Measurements from ENCODE around the gene CLCA4. TPM values are rescaled to one million over a fixed set of nuclear protein-coding genes. Genes with fewer than 3 reads are reported as not detected.
A peak's percentile ranks its signal among the peaks of the same experiment; 100 is the strongest.
"Not testable (repeated sequence)": the region's sequence is repeated elsewhere in the genome, so short reads cannot be mapped to it uniquely, and the experiment has no call there.

The CLCA4 gene, protein sequence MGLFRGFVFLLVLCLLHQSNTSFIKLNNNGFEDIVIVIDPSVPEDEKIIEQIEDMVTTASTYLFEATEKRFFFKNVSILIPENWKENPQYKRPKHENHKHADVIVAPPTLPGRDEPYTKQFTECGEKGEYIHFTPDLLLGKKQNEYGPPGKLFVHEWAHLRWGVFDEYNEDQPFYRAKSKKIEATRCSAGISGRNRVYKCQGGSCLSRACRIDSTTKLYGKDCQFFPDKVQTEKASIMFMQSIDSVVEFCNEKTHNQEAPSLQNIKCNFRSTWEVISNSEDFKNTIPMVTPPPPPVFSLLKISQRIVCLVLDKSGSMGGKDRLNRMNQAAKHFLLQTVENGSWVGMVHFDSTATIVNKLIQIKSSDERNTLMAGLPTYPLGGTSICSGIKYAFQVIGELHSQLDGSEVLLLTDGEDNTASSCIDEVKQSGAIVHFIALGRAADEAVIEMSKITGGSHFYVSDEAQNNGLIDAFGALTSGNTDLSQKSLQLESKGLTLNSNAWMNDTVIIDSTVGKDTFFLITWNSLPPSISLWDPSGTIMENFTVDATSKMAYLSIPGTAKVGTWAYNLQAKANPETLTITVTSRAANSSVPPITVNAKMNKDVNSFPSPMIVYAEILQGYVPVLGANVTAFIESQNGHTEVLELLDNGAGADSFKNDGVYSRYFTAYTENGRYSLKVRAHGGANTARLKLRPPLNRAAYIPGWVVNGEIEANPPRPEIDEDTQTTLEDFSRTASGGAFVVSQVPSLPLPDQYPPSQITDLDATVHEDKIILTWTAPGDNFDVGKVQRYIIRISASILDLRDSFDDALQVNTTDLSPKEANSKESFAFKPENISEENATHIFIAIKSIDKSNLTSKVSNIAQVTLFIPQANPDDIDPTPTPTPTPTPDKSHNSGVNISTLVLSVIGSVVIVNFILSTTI
- 1.8 TPM for total RNA-seq

DNA sequence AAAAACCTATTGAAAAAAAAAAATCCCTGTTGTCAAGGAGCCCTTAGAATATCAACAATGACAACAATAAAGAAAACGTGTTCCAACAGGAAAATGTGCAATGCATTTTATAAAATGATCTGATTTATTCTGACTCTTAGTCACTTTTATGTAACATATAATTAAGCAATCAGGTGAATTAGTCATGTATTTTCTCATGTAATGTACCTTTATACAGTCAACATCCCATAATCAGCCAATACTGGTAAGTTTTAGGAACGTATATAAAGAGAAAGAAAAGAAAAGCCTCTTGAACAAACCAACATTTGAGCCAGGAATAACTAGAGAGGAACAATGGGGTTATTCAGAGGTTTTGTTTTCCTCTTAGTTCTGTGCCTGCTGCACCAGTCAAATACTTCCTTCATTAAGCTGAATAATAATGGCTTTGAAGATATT lies at the start of gene CLCA4:
TSS of gene CLCA4 (plus strand) at position 292 of the 435 bp plus-strand sequence. CDS start at position 334, 42 bp downstream.
- DNase-seq = no peak

DNA sequence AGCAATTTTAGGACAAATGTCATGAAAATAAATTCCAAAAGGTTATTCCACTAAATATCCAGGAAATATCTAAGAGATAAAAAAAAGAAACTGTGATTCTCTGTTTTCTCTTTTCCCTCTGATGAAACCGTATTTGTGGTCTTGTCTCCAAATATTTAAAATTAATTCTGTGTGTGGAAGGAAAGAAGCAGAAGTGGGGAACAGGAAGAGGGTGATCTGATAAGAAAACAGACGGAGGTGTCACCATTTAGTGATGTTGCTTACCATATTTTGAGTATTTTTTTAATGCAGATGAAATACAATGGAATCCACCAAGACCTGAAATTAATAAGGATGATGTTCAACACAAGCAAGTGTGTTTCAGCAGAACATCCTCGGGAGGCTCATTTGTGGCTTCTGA lies 48.6 kb upstream of the CLCA4 start:
- DNase-seq = no peak

GRCh38 chr1:86499987-86500593 lies 46.8 kb upstream of the CLCA4 start:
- DNase-seq = no peak

DNA sequence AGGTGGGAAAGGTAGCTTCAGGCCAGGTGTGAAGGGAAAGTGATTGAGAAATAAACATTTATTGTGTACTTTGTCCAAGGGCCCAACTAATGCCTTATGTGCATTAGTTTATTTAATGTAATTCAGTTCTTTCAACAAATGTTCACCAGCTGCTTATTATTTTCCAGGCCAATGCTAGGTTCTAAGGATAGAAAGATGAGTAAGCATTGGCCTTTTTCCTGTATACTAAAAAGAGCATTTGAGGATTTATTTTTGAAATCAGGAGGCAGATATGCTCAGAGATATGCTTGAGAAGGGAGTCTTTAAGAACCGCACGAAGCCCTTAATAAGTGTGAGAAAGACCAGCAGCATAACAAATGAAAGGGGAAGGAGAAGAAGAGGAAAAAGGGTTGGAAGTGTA lies 46.2 kb upstream of the CLCA4 start:
- peak; percentile 74 for DNase-seq

- not testable (repeated sequence) for DNase-seq
Observed at GRCh38 chr1:86502125-86502646, 44.7 kb upstream of the CLCA4 start.

DNA sequence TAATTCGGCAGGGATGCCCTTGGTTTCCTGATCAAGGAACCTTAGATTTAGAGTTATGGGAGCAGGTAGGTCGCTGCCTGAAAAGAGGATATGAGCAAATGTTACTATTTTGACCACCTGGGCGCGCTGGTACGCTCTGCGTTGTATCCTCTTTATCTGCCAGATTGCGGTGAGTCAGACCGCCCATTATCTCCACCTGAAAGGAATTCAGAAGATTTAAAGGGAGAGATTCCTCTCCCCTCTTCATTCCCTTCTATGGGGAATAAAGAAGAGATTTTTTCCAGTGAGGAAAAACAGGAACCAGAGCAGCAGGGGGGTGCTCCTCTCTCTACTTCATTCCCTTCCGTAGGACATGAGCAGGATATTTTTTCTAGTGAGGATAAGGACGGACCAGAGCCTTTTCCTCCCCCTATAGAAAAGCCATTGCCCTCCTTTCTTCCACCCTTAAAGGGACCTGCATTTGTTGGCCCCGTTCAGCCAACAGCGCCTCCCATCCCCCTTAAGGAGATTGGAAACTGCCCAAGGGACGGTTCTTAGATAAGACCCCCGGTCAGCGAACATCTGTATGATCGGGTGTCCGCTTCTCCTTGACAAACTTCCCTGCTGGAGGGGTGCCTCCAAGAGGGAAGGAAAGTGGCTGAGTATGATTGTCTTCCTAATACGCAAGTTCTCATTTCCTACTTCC lies 44.0 kb upstream of the CLCA4 start:
- no peak for DNase-seq

DNA sequence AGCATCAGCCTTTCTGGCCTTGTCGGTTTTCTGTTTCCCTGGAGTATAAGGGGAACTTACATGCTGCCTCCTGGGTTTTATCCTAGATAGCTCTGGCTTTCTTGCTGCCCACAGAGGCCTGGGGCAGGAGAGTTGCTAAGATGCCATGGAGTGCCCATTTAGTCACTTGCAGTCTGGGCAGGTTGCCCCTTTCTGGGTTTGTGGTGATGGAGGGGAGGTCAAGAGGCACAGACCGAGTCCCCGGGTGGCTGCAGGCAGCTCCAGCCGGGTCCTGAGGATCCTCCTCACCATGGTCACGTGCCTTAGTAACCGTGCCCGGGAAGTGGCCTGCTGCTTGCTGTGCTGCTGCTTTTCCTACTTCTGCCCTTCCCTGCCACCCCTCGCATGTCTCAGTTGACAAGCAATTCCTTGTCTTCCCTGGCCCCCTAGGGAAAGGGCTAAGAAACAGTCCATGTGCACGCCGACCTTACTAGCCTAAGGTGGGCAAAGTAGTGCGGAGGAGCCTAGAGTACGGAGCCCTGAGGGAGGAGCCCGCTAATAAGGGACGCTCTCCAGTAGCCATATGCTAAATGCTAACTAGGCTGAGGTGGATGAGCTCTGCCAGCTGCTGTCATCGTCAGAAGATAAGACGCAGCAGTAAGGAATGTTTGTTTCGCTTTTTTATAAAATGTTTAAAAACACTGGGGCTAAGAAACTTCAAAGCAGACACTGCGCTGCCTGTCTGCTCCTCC lies 43.3 kb upstream of the CLCA4 start:
- no peak for DNase-seq

- DNase-seq = no peak
Observed at GRCh38 chr1:86504137-86504479, 42.8 kb upstream of the CLCA4 start.

GRCh38 chr1:86504895-86505563 lies 41.8 kb upstream of the CLCA4 start:
- peak; percentile 59 for DNase-seq

GRCh38 chr1:86505564-86505902 lies 41.3 kb upstream of the CLCA4 start:
- no peak for DNase-seq

DNA sequence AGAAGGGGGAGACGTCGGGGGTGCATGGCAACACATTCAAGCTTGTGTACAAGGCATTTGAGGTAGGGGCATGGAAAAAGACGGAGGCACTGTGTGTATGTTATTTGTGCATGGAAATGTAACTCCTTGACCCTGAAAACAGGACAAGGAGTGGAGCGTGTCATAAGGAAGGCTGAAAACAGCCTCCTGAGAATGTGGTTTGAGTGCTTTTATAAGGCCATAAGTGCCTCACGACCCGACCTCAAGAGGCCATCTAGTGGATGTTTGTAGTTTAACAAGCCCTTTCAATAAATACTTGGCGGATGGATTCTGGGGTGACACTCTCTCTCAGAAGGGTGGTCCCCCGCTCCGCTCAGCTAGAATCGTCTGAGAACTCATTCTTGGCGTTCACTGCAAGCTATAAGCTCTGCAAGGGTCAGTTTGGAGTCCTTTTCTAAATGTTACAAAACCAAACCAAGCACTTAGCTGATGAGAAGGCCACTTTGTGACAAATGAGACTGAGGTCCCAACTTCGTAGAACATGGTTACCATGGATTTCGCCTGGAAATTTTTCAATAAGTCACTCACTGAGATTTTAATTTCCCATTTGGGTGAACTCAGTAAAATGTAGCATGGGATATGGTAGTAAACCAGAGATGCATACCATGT lies 38.8 kb upstream of the CLCA4 start:
- DNase-seq = no peak

- DNase-seq = no peak
Observed at GRCh38 chr1:86508583-86508969, 38.3 kb upstream of the CLCA4 start.

- no peak for DNase-seq
Observed at GRCh38 chr1:86515597-86515996, 31.3 kb upstream of the CLCA4 start.

DNA sequence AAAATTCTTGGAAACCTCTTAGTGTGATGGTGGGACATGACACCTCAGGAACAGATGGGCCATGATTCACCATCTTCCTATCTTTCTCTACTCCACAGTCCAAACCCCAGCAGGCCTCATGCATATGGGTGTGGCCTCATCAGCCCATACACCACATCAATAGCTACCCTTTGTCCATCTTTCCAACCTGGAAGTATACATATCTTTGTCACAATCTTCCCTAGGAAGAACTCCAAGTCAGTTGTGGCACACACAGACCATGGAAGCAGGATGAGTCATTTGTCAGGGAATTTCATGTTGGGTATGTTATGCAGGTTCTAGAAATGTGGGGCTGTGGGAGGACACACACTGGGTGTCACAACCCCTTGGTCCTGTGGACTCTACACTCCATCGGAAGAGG lies 30.5 kb upstream of the CLCA4 start:
- DNase-seq = no peak

GRCh38 chr1:86517336-86517735 lies 29.5 kb upstream of the CLCA4 start:
- DNase-seq = no peak

- no peak for DNase-seq
Observed at GRCh38 chr1:86520789-86521521, 25.9 kb upstream of the CLCA4 start.

DNA sequence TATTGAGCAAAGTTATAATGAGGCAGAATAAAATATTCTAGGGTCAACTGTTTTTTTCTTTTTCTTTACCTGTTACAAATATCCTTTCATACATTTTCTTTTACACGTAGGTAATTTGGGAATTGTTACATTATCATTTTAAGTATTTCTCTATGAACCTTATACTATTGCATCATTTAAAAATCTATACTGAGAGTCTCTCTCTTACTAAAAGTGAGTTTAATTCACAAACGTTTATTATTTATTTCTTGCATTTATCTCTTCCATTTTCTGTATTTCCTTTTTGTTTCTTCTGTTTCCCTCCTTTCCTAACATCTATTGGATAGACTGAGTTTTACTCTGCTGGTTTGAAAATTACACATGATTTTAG lies 25.4 kb upstream of the CLCA4 start:
- no peak for DNase-seq

GRCh38 chr1:86522240-86522639 lies 24.6 kb upstream of the CLCA4 start:
- DNase-seq = peak; percentile 90

- DNase-seq = no peak
Observed at GRCh38 chr1:86523670-86524354, 23.1 kb upstream of the CLCA4 start.
